SK-N-SH (cell line): ENCODE measurements around the gene DPF3. TPM values are rescaled to one million over a fixed set of nuclear protein-coding genes. Genes with fewer than 3 reads are reported as not detected.

Experiments used
- CTCF ChIA-PET: fragments of 300-600, 350-600 bp; formaldehyde crosslinking; extraction: SDS; loops from one replicate; lab custom pipeline; 2021; lab: Yijun Ruan, JAX
- POLR2A ChIA-PET: fragments of 350-600 bp; sonication (Branson Sonifier 250); formaldehyde crosslinking; extraction: SDS; loops from one replicate; lab custom pipeline; 2020; ENCODE audit warnings: antibody characterized with exemption, inconsistent platforms; lab: Yijun Ruan, JAX
- DNase-seq: peaks from one replicate; pipeline ENCODE4 v3.0.0; 2012
- H2AFZ ChIP-seq: fragments of 200-600 bp; sonication (generic); 2 replicates; pipeline ENCODE4 v1.8.1; 2016; ENCODE audit warnings: antibody characterized with exemption, mild to moderate bottlenecking, low read depth
- H3F3A ChIP-seq: fragments of 200-600 bp; sonication (generic); replicated peaks from 2 replicates; pipeline ENCODE3; 2016; ENCODE audit warnings: antibody characterized with exemption, mild to moderate bottlenecking; ENCODE audit not compliant: insufficient read depth
- H3K27ac ChIP-seq, 2 experiments: fragments of 200-500 bp in 1 of 2; fragments of 200-600 bp in 1 of 2; sonication (Bioruptor generic) in 1 of 2; sonication (generic), shearing (Covaris generic) in 1 of 2; 2 replicates each; pipeline versions ENCODE4 v1.5.1 to v1.6.1; 2014 to 2016; ENCODE audit warnings: low read depth in 2 of 2, inconsistent platforms in 1 of 2, low read length in 1 of 2, mild to moderate bottlenecking in 1 of 2, mixed read lengths in 1 of 2
- H3K27me3 ChIP-seq: fragments of 200-600 bp; sonication (generic), shearing (Covaris generic); 2 replicates; pipeline ENCODE4 v1.6.1; 2016; ENCODE audit warnings: mixed run types; ENCODE audit not compliant: insufficient read depth
- H3K36me3 ChIP-seq, 2 experiments: fragments of 200-500 bp in 1 of 2; fragments of 200-600 bp in 1 of 2; sonication (Bioruptor generic) in 1 of 2; sonication (generic) in 1 of 2; replicated peaks in 1 of 2; 2 replicates each; pipeline versions ENCODE3 to v1.5.1; 2014 to 2016; ENCODE audit warnings: low read length in 1 of 2, mild to moderate bottlenecking in 1 of 2; ENCODE audit not compliant: insufficient read depth in 2 of 2, control insufficient read depth in 1 of 2
- H3K4me1 ChIP-seq, 2 experiments: fragments of 200-500 bp in 1 of 2; fragments of 200-600 bp in 1 of 2; sonication (Bioruptor generic) in 1 of 2; sonication (generic), shearing (Covaris generic) in 1 of 2; 2 replicates each; pipeline versions ENCODE4 v1.5.1 to v1.6.1; 2014 to 2016; ENCODE audit warnings: low read depth in 1 of 2, low read length in 1 of 2, mixed run types in 1 of 2; ENCODE audit not compliant: insufficient read depth in 2 of 2, control insufficient read depth in 1 of 2
- H3K4me2 ChIP-seq: fragments of 200-600 bp; sonication (generic), shearing (Covaris generic); 2 replicates; pipeline ENCODE4 v1.6.1; 2017; ENCODE audit warnings: mixed run types
- H3K4me3 ChIP-seq, 2 experiments: fragments of 200-500 bp in 1 of 2; fragments of 200-600 bp in 1 of 2; sonication (Bioruptor generic) in 1 of 2; sonication (generic), shearing (Covaris generic) in 1 of 2; 2 replicates each; pipeline versions ENCODE4 v1.5.1 to v1.8.1; 2014 to 2016; ENCODE audit warnings: low read depth in 2 of 2, inconsistent platforms in 1 of 2, low read length in 1 of 2, mild to moderate bottlenecking in 1 of 2, mixed read lengths in 1 of 2, moderate library complexity in 1 of 2
- H3K79me2 ChIP-seq: fragments of 200-600 bp; sonication (generic); 2 replicates; pipeline ENCODE4 v1.8.1; 2017; ENCODE audit warnings: mild to moderate bottlenecking; ENCODE audit not compliant: insufficient read depth
- H3K9ac ChIP-seq: fragments of 200-600 bp; sonication (generic); 2 replicates; pipeline ENCODE4 v1.6.1; 2017; ENCODE audit warnings: mixed run types
- H3K9me2 ChIP-seq: fragments of 200-600 bp; sonication (generic); 2 replicates; pipeline ENCODE4 v1.6.1; 2017; ENCODE audit warnings: mixed run types
- H3K9me3 ChIP-seq: fragments of 200-600 bp; sonication (generic); 2 replicates; pipeline ENCODE4 v1.6.1; 2017; ENCODE audit warnings: mixed run types, mild to moderate bottlenecking, moderate library complexity
- H4K20me1 ChIP-seq: fragments of 200-600 bp; sonication (generic); 2 replicates; pipeline ENCODE4 v1.6.1; 2017; ENCODE audit warnings: mild to moderate bottlenecking, mixed run types; ENCODE audit not compliant: insufficient read depth
- CHD2 ChIP-seq: fragments of 150-350 bp; IDR thresholded peaks from 2 replicates; pipeline ENCODE4 v1.6.1; 2018; ENCODE audit warnings: low read length; ENCODE audit not compliant: partially characterized antibody
- EZH2phosphoT487 ChIP-seq: fragments of 200-600 bp; sonication (generic); IDR thresholded peaks from 2 replicates; pipeline ENCODE4 v1.6.1; 2017; ENCODE audit warnings: low read depth, mixed run types, mild to moderate bottlenecking, antibody characterized with exemption, moderate library complexity, borderline replicate concordance
- FOSL2 ChIP-seq: IDR thresholded peaks from 2 replicates; pipeline ENCODE4 v1.4.0; 2012; ENCODE audit warnings: low read depth, mild to moderate bottlenecking, moderate library complexity, borderline replicate concordance
- FOXJ3 ChIP-seq: sonication (generic); formaldehyde crosslinking; IDR thresholded peaks from 2 replicates; pipeline ENCODE4 v1.5.1; 2020; ENCODE audit warnings: mild to moderate bottlenecking, missing genetic modification reagents
- FOXM1 ChIP-seq: IDR thresholded peaks from 2 replicates; pipeline ENCODE4 v1.4.0; 2012; ENCODE audit warnings: low read depth, mild to moderate bottlenecking
- GABPA ChIP-seq: IDR thresholded peaks from 2 replicates; pipeline ENCODE4 v1.4.0; 2012; ENCODE audit warnings: low read depth, mild to moderate bottlenecking
- MEF2A ChIP-seq: IDR thresholded peaks from 2 replicates; pipeline ENCODE4 v1.4.0; 2012; ENCODE audit warnings: low read depth, borderline replicate concordance
- MXI1 ChIP-seq: IDR thresholded peaks from 2 replicates; pipeline ENCODE4 v1.6.1; 2012; ENCODE audit warnings: mild to moderate bottlenecking, low read depth, low read length, improper control_type of control experiment
- NRF1 ChIP-seq: IDR thresholded peaks from 2 replicates; pipeline ENCODE4 v1.6.1; 2012; ENCODE audit warnings: low read depth, mild to moderate bottlenecking, low read length
- POLR2AphosphoS5 ChIP-seq: IDR thresholded peaks from 2 replicates; pipeline ENCODE4 v1.6.1; 2012; ENCODE audit warnings: low read depth, low read length
- RAD21 ChIP-seq: IDR thresholded peaks from 2 replicates; pipeline ENCODE4 v1.6.1; 2012; ENCODE audit warnings: mild to moderate bottlenecking, low read length
- RFX5 ChIP-seq: IDR thresholded peaks from 2 replicates; pipeline ENCODE4 v1.6.1; 2012; ENCODE audit warnings: mild to moderate bottlenecking, improper control_type of control experiment, low read length
- RXRA ChIP-seq: IDR thresholded peaks from 2 replicates; pipeline ENCODE4 v1.4.0; 2012; ENCODE audit warnings: low read depth, mild to moderate bottlenecking, borderline replicate concordance
- SIN3A ChIP-seq: IDR thresholded peaks from 2 replicates; pipeline ENCODE4 v1.6.1; 2012; ENCODE audit warnings: low read depth, mild to moderate bottlenecking, low read length, moderate library complexity, borderline replicate concordance
- SMC3 ChIP-seq: IDR thresholded peaks from 2 replicates; pipeline ENCODE4 v1.6.1; 2012; ENCODE audit warnings: low read depth, low read length, improper control_type of control experiment
- TAF1 ChIP-seq: IDR thresholded peaks from 2 replicates; pipeline ENCODE4 v1.6.1; 2012; ENCODE audit warnings: low read depth, mild to moderate bottlenecking, low read length, moderate library complexity, borderline replicate concordance
- TEAD4 ChIP-seq: IDR thresholded peaks from 2 replicates; pipeline ENCODE4 v1.4.0; 2012; ENCODE audit warnings: mild to moderate bottlenecking, borderline replicate concordance; ENCODE audit not compliant: insufficient read depth
- WGBS: methylation state at CpG from one replicate; pipeline ENCODE4 v1.1.6; 2017; ENCODE audit warnings: low lambda C conversion rate; 5-methylcytosine and 5-hydroxymethylcytosine counted together
- polyA plus RNA-seq, 3 experiments: library from polyadenylated mRNA; depleted of rRNA; stranded (reverse); fragments of >200 nt; gene quantifications; 2 replicates each; pipeline ENCODE4 v1.2.3, GENCODE V29; 2012
- TF ChIP-seq, protein P1 (sequence below): fragments of 150-350 bp; IDR thresholded peaks from 2 replicates; pipeline ENCODE4 v1.6.1; 2016; ENCODE audit warnings: mild to moderate bottlenecking, low read depth, low read length
- TF ChIP-seq, protein P2 (sequence below): fragments of 150-350 bp; IDR thresholded peaks from 2 replicates; pipeline ENCODE4 v1.6.1; 2017; ENCODE audit warnings: antibody characterized with exemption, low read length, low read depth, borderline replicate concordance
- TF ChIP-seq, protein P3 (sequence below): IDR thresholded peaks from 2 replicates; pipeline ENCODE4 v1.4.0; 2012; ENCODE audit warnings: low read depth, borderline replicate concordance
- TF ChIP-seq, protein P4 (sequence below): IDR thresholded peaks from 2 replicates; pipeline ENCODE4 v1.4.0; 2012; ENCODE audit warnings: low read depth
- TF ChIP-seq, protein P5 (sequence below): IDR thresholded peaks from 2 replicates; pipeline ENCODE4; 2012

The DPF3 gene
- polyA plus RNA-seq, 1 of the 3 experiments (the other 2 are of a cell fraction), result 2.8 TPM

DNA sequence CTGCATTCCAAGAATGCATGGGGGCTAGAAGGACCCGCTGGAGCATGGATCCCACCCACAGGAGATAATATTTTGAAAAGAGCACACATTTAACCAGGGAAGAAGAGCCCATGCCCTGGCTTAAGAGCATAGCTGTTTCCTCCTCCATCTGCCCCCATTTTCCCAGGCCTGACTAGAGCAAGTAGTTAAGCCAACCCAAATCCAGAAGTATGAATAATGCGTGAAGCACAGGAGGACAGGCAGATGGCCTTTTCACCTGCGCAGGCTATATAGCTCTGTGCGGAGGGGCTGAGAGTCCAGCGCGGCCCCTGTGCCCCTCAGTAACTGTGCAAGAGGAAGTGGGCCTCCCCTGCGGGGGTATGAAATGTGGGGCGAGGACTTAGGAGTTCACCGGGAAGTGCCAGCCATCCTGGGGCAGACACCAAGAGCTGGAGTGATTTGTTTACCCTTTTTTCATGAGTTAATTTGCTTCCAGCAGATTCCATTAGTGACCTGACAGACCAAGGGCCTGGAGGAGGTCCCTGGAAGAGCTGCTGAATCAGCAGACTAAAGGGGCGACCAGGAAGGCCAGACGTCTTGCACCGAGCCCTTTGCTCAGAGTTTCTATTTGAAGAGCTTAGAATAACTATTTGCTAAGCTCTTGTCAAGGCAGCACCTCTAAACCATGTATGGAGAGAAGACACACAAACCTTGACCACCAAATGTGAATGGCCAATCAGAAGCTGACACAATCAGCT is 37.2 kb downstream of the DPF3 start:
- Histone ChIP-seq H3K79me2 (no peaks in the 10 kb centered on the region), H3K4me3 (no peak overlapping the region), H3K9me3 (no peaks in the 10 kb centered on the region), H3K27ac (no peak overlapping the region), H3K4me1 (peaks cover 0 to 11% of the 10 kb centered on the region in 2 experiments; a peak in 2 of 4 replicates), H3K36me3 (no peaks in the 10 kb centered on the region), H4K20me1 (no peaks in the 10 kb centered on the region), H2AFZ (no peak overlapping the region), H3K9me2 (no peaks in the 10 kb centered on the region), H3K9ac (no peak overlapping the region), H3K4me2 (no peak overlapping the region), H3K27me3 (no peaks in the 10 kb centered on the region), H3F3A (peaks cover 3% of the 10 kb centered on the region)
- POLR2A ChIA-PET, result no interaction called here
- no peak for TF ChIP-seq FOXJ3 (CRISPR knock-in tag)
- no peak for TF ChIP-seq MXI1
- TF ChIP-seq RFX5, result no peak
- TF ChIP-seq, protein P1, sequence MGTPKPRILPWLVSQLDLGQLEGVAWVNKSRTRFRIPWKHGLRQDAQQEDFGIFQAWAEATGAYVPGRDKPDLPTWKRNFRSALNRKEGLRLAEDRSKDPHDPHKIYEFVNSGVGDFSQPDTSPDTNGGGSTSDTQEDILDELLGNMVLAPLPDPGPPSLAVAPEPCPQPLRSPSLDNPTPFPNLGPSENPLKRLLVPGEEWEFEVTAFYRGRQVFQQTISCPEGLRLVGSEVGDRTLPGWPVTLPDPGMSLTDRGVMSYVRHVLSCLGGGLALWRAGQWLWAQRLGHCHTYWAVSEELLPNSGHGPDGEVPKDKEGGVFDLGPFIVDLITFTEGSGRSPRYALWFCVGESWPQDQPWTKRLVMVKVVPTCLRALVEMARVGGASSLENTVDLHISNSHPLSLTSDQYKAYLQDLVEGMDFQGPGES, result no peak
- no peak for TF ChIP-seq FOXM1
- TF ChIP-seq TAF1, result no peak
- TF ChIP-seq, protein P2, sequence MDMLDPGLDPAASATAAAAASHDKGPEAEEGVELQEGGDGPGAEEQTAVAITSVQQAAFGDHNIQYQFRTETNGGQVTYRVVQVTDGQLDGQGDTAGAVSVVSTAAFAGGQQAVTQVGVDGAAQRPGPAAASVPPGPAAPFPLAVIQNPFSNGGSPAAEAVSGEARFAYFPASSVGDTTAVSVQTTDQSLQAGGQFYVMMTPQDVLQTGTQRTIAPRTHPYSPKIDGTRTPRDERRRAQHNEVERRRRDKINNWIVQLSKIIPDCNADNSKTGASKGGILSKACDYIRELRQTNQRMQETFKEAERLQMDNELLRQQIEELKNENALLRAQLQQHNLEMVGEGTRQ, result no peak
- TF ChIP-seq FOSL2, result no peak
- TF ChIP-seq CHD2, result no peak
- no peak for TF ChIP-seq GABPA
- TF ChIP-seq SIN3A, result no peak
- TF ChIP-seq, protein P3, sequence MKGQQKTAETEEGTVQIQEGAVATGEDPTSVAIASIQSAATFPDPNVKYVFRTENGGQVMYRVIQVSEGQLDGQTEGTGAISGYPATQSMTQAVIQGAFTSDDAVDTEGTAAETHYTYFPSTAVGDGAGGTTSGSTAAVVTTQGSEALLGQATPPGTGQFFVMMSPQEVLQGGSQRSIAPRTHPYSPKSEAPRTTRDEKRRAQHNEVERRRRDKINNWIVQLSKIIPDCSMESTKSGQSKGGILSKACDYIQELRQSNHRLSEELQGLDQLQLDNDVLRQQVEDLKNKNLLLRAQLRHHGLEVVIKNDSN, result no peak
- CTCF ChIA-PET, result interaction anchor here (0.7 to 1.4 kb wide), 2 partner anchors 49 to 340 kb away, joined by 3 to 4 read pairs; no protein-coding TSS in a partner anchor
- no peak for DNase-seq
- WGBS, result 75% methylated on average over 12 of the region's 12 CpGs

DNA sequence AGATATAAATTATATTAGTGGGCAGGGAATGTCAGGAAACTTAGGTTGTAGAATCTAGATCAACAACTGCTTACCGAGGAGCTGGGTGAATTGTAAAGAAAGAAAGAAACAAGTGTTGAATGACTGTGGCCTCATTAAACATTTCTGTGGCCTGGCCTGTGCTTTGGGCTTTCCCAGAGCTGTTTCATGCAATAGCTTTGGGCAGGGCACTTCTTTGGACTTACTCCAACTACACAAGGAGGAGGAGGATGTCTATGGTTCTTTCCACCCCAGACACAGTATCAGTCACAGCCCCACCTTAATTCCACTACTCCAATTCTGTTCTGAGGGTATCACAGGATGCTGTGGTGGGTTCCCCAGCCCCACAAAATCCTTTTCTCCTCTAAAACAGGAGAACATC is 38.0 kb downstream of the DPF3 start:
- CTCF ChIA-PET, result no interaction called here
- Histone ChIP-seq H3K4me3 (no peak overlapping the region), H3K36me3 (no peaks in the 10 kb centered on the region), H3F3A (peaks cover 3% of the 10 kb centered on the region), H3K4me2 (no peak overlapping the region), H3K27me3 (no peaks in the 10 kb centered on the region), H3K9me2 (no peaks in the 10 kb centered on the region), H4K20me1 (no peaks in the 10 kb centered on the region), H3K9me3 (no peaks in the 10 kb centered on the region), H3K27ac (no peak overlapping the region), H3K9ac (no peak overlapping the region), H3K4me1 (peaks cover 0 to 7% of the 10 kb centered on the region in 2 experiments; a peak in 1 of 4 replicates), H3K79me2 (no peaks in the 10 kb centered on the region), H2AFZ (no peak overlapping the region)
- POLR2A ChIA-PET, result interaction anchor here (0.6 kb wide), 1 partner anchor 47 kb away, joined by 3 read pairs; no protein-coding TSS in a partner anchor
- WGBS, result 31% methylated on average over 1 of the region's 1 CpG
- DNase-seq, result no peak
- TF ChIP-seq RAD21 (no peak), TAF1 (no peak), RXRA (no peak), MEF2A (no peak), EZH2phosphoT487 (no peak), NRF1 (no peak), TEAD4 (no peak), RFX5 (no peak), SIN3A (no peak), POLR2AphosphoS5 (no peak), SMC3 (no peak)
- TF ChIP-seq, protein P4, sequence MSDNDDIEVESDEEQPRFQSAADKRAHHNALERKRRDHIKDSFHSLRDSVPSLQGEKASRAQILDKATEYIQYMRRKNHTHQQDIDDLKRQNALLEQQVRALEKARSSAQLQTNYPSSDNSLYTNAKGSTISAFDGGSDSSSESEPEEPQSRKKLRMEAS, result no peak
- TF ChIP-seq, protein P1, result no peak
- TF ChIP-seq, protein P5, sequence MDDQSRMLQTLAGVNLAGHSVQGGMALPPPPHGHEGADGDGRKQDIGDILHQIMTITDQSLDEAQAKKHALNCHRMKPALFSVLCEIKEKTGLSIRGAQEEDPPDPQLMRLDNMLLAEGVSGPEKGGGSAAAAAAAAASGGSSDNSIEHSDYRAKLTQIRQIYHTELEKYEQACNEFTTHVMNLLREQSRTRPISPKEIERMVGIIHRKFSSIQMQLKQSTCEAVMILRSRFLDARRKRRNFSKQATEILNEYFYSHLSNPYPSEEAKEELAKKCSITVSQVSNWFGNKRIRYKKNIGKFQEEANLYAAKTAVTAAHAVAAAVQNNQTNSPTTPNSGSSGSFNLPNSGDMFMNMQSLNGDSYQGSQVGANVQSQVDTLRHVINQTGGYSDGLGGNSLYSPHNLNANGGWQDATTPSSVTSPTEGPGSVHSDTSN, result no peak
